GM19025 (cell line): Measurements from ENCODE around the gene AKAP8L.

Experiments
- ATAC-seq: cut with Tn5 transposase; IDR thresholded peaks from one replicate; pipeline ENCODE4 v1.9.1; 2021; ENCODE audit warnings: mild to moderate bottlenecking, low read depth, moderate library complexity; ENCODE audit not compliant: unreplicated experiment

AKAP8L gene, protein sequence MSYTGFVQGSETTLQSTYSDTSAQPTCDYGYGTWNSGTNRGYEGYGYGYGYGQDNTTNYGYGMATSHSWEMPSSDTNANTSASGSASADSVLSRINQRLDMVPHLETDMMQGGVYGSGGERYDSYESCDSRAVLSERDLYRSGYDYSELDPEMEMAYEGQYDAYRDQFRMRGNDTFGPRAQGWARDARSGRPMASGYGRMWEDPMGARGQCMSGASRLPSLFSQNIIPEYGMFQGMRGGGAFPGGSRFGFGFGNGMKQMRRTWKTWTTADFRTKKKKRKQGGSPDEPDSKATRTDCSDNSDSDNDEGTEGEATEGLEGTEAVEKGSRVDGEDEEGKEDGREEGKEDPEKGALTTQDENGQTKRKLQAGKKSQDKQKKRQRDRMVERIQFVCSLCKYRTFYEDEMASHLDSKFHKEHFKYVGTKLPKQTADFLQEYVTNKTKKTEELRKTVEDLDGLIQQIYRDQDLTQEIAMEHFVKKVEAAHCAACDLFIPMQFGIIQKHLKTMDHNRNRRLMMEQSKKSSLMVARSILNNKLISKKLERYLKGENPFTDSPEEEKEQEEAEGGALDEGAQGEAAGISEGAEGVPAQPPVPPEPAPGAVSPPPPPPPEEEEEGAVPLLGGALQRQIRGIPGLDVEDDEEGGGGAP

DNA sequence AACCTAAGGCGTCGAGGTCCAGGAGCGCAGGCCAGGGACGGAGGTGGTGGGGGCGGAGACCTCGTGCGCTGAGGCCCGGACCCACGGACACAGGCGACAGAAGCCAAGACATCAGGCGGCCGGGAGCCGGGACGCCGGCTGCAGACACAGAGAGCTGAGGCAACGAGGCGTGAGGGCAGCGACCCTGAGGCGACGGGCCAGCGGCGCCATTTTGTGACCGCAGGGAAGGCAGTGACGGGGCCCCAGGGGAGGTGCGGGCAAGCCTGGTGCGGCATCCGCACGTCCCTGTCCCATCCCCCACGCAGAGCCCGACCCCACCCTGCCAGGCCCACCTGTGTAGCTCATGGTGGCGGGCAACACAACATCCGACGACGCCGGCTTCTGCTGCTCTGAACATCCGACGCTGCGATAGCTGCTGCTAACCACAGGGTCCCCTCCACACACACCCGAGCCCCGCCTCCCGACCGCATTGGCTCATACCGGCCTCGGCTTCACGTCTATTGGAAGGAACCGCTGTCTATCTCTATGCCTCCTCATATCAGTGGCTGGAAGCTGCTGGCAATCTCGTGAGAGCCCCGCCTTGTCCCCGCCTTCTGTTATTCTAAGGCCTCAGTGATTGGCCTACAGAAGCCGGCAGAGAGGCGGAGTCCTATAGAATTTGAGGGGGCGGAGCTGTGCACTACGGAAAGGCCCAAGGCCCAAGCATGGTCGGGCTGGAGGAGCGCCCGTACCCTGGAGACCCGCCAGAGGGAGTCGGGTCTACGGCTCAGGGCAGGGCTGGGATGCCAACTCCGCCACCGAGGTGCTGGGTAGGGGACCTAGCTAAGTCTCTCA, at the start of gene AKAP8L:
AKAP8L (minus strand) TSS at position 410 of the 834 bp plus-strand sequence; CDS start at position 345, 65 bp downstream.
- peak; percentile 95 for ATAC-seq

GRCh38 chr19:15467734-15468214, 49.0 kb upstream of the AKAP8L start:
- no peak for ATAC-seq

- peak; percentile 51 for ATAC-seq
Measured at GRCh38 chr19:15466851-15467733, 48.3 kb upstream of the AKAP8L start.

DNA sequence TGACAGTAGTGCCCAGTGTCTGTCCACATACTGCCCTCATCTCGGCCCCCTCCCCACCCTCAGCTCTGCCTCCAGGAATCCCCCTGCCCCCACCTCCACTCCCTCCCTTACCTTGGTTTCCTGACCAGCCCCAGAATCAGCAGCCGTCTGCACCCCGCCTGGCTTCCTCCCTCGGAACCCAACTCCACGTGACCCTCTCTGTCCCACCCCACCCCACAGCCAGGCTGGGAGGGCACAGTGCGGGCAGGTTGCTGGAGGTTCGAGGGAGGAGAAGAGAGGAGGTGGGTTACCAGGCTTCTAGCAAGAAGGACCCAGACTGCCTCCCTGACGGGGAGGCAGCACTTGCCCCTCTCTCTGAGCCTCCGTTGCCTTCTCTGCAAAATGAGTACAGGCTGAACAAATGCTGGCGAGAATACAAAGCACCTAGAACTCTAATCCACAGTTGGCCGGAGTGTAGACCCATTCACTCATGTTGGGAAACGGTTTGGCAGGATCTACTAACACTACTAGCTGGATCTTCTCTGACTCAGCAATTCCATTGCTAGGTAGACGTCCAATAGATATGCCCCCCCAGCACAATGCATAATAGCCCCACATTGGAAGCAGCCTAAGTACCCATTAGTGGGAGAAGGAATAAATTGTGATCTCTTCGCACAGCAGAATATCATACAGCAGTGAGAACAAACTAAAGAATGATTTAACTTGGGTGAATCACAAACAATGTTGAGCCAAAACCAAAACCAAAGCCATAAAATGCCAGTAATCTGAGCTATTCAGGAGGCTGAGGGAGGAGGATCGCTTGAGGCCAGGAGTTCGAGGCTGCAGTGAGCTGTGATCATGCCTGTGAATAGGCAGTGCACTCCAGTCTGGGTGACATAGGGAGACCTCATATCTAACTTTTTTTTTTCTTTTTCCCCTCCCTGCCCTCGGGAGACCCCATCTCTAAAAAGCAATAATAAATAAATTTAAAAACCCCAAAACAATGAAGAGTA, 45.9 kb upstream of the AKAP8L start, which contains the start of gene RASAL3:
RASAL3 (minus strand) TSS at position 151 of the 992 bp plus-strand sequence. CDS start 186 bp downstream, outside the sequence.
- peak; percentile 40 for ATAC-seq

DNA sequence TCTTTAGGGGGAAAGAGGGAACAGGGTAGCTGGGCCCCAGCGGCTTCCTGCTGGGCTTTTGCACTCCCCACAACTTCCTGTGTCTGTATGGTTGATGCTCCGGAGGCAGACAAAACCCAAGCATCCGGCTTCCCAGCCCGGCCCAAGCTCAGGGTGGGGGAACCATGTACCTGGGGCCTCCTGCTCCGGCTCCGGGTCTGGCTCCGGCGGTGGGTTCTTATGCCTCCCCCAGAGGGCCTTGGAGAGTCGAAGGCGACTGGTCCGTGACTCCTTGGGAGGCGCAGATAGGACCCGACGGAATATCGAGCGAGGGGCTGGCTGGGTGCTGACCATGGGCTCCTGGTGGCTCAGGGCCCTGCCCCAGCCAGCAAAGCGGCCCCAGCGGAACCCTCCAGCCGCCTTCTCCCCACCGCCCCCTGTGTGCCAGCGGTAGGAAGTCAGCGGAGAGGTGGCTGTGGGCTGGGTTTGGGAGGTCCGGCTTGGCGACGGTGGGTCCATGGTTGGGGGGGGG, 45.1 kb upstream of the AKAP8L start:
- no peak for ATAC-seq

- no peak for ATAC-seq
Measured at GRCh38 chr19:15461694-15462093, 42.9 kb upstream of the AKAP8L start.

DNA sequence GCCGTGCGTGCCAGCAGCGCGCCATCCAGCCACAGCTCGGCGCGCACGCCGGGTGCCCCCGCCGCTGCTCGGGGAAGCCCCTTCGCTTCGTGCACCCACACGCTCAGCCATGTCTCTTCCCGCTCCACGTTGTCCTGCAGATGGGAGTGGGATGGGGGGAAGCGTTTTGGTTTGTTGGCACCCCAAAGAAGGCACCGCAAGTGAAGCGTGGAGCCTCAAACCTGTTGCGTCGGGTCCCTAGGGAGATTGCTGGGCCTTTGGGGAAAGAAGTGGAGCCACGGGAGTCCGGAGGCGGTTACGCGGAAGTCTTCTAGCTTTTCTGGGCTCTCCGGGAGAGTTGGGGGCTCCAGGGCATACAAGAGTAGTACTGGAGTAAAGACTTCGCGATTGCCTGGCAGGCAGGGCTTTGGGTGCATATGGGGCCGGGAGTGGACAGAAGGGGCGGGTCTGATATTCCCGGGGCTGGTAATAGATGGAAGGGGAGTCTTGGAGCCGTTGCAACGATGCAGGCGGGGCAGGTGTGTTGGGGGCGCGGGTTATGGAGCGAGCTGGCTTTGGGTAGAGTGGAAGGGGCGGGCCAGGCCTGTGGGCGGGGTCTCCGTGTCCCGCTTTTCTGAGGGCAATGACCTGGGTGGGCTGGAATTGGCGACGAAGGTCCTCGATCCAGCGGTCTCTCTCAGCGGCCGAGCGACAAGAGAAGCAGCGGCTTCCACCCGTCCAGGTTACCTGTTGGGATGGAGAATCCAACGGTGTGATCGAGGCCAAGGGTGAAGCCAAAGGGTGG, 39.1 kb upstream of the AKAP8L start:
- no peak for ATAC-seq

GRCh38 chr19:15456871-15457700, 38.3 kb upstream of the AKAP8L start:
- ATAC-seq = no peak

GRCh38 chr19:15456441-15456840, 37.7 kb upstream of the AKAP8L start:
- ATAC-seq = no peak

DNA sequence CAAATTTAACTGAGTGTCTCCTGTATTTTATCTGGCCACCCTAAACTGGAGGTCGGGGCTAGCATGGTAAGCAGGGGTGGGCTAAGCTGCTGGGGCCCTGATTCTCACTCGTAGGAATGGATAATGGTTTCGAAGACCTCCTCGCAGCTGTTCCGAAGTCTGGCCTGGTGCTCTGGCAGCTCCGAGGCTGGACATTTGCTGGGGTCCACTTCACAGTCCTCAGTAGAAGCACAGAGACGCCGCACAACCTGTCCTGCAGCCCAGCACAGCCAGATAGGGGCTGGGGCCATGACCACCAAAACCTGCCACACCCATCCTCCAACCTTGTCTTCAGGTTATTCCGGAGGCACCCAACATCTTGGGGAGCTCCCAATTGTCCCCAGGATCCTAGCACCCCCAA, 37.2 kb upstream of the AKAP8L start:
- no peak for ATAC-seq

GRCh38 chr19:15453906-15454860, 35.4 kb upstream of the AKAP8L start:
- ATAC-seq = no peak

DNA sequence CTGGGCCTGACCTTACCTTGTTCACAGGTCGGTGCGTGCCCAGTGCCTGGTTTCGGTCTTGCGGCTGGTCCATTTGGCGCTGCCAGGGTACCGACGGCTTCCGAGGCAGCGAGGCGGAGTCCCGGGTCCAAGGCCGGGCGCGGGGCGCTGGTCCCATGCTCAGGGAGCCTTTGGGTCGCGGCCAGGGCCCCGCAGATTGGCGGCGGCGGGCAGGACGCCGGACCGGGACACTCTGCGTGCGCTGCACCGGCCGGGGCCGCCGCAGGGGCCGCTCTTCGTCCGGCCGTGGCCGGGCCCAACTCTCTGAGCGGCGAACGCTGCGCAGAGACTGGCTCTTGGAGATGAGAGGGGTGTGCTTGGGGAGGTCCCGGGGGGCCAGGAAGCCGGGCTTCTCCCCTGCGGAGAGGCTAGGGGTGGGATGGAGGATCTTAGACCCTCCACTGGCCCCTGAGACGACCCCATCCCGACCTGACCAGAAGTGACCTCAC, 34.3 kb upstream of the AKAP8L start:
- ATAC-seq = no peak

DNA sequence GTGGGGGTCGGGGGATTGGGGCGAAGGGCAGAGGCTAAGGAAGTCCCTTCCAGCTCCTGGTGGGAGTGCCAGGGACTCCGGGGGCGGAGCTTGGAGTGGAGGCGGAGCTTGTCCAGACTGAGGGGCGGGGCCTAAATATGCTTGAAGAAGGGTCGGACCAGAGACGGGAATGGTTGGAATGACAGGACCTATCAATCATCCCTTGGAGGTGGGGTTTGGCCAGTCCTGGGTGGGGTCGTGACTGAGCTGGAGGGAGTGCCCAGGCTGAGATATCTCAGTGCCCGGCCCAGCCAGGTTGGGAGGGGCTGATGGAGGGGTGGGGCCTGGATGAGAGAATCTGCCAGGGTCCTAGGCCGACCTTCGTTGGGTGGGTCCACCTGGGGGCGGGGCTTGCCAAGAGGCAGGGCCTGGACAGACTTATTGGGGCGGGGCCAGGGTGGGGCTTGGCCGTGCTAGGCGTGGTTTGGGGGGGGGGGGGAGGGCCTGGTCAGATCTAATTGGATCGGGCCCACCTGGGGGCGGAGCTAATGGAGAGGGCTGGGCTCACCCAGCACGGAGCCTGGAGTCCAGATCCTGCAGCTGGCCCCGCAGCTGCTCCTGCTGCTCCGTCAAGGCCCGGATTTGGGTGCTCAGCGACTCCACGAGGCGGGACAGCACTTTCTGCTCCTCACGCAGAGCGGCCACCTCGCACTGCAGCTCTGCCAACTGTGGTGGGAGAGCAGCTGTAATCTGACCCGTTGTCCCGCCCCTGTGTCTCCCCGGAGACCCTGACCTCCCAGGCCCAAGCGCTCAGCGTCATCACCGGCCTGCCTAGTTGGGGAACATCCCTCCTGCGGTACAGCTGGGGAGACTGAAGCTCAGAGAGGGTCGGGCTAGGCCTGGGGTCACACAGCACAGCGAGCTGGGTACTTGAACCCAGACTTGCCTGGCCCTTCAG, 33.6 kb upstream of the AKAP8L start:
- no peak for ATAC-seq

GRCh38 chr19:15450528-15450890, 31.7 kb upstream of the AKAP8L start:
- ATAC-seq = no peak
